A549 (cell line): Measurements from ENCODE around the gene ZNF664.

ENCODE experiments used
- CBX2 ChIP-seq: fragments of 200-600 bp; sonication (generic); IDR thresholded peaks from 2 replicates; pipeline ENCODE4 v1.6.1; 2016; ENCODE audit warnings: low read depth, mild to moderate bottlenecking, borderline replicate concordance
- CEBPB ChIP-seq, 2 experiments: fragments of >200 bp in 1 of 2; sonication (Bioruptor Twin) in 1 of 2; formaldehyde crosslinking in 1 of 2; IDR thresholded peaks; 2 replicates each; pipeline ENCODE4 v1.6.1; 2012 to 2016
- EP300 ChIP-seq, 2 experiments: fragments of >200 bp; sonication (Bioruptor Twin); formaldehyde crosslinking; IDR thresholded peaks; 2 replicates in 1 of 2; 3 replicates in 1 of 2; pipeline ENCODE4 v1.6.1; 2016 to 2017
- HOXA7 ChIP-seq: fragments of 250-450 bp; sonication (Bioruptor Pico); IDR thresholded peaks from 2 replicates; pipeline ENCODE4 v1.5.0; 2020; ENCODE audit warnings: mild to moderate bottlenecking, moderate library complexity
- MAFK ChIP-seq: fragments of 450-650 bp; IDR thresholded peaks from 2 replicates; pipeline ENCODE4 v1.6.1; 2014; ENCODE audit not compliant: partially characterized antibody
- POLR2A ChIP-seq: IDR thresholded peaks from 2 replicates; pipeline ENCODE4 v1.6.1; 2012; ENCODE audit warnings: mild to moderate bottlenecking, low read length
- POLR2AphosphoS2 ChIP-seq: conservative IDR thresholded peaks from 2 replicates; pipeline ENCODE4 v1.6.1; 2012; ENCODE audit warnings: low read length, improper control_type of control experiment, inconsistent platforms
- RFX5 ChIP-seq: fragments of 450-650 bp; IDR thresholded peaks from 2 replicates; pipeline ENCODE4 v1.7.1; 2014; ENCODE audit warnings: antibody characterized with exemption, mild to moderate bottlenecking, moderate library complexity
- SMC3 ChIP-seq: fragments of >200 bp; sonication (Bioruptor Twin); formaldehyde crosslinking; IDR thresholded peaks from 3 replicates; pipeline ENCODE4 v1.6.1; 2018; ENCODE audit warnings: inconsistent platforms
- TP53 ChIP-seq: fragments of 250-450 bp; sonication (Bioruptor Pico); IDR thresholded peaks from 2 replicates; pipeline ENCODE4 v1.5.0; 2021; ENCODE audit warnings: mild to moderate bottlenecking, moderate library complexity
- TF ChIP-seq, protein P1 (sequence below): fragments of 250-450 bp; sonication (Bioruptor Pico); IDR thresholded peaks from 2 replicates; pipeline ENCODE4 v1.5.0; 2021; ENCODE audit warnings: mild to moderate bottlenecking, moderate library complexity, borderline replicate concordance
- TF ChIP-seq, protein P2 (sequence below): fragments of >200 bp; sonication (Bioruptor Twin); formaldehyde crosslinking; IDR thresholded peaks from 3 replicates; pipeline ENCODE4 v1.5.1; 2016
- TF ChIP-seq, protein P3 (sequence below): IDR thresholded peaks from 2 replicates; pipeline ENCODE4 v1.6.1; 2012

DNA sequence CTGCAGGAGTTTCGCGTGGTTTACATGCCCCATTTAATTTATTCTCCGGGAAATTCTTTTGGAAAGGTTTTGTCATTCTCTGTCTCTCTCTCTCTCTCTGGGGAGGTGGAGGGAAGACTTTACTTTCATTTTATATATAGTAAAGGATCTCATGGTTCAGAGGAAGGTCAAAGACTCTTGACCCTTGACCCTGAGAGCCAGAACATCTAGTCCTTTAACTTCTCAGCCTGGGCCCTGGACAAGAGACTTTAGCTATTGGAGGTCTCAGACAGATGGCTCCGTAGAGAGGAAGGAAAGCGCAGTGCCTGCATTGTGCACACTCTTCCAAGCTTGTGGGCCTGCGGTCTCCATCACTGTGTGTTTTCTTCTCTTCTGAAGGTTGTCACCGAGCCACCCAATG, 44.1 kb upstream of the ZNF664 start:
- TF ChIP-seq HOXA7 (CRISPR knock-in tag) = no peak
- no peak for TF ChIP-seq SMC3
- TF ChIP-seq TP53 = no peak
- TF ChIP-seq, protein P1, sequence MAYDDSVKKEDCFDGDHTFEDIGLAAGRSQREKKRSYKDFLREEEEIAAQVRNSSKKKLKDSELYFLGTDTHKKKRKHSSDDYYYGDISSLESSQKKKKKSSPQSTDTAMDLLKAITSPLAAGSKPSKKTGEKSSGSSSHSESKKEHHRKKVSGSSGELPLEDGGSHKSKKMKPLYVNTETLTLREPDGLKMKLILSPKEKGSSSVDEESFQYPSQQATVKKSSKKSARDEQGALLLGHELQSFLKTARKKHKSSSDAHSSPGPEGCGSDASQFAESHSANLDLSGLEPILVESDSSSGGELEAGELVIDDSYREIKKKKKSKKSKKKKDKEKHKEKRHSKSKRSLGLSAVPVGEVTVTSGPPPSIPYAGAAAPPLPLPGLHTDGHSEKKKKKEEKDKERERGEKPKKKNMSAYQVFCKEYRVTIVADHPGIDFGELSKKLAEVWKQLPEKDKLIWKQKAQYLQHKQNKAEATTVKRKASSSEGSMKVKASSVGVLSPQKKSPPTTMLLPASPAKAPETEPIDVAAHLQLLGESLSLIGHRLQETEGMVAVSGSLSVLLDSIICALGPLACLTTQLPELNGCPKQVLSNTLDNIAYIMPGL (CRISPR knock-in tag) = no peak
- TF ChIP-seq, protein P2, sequence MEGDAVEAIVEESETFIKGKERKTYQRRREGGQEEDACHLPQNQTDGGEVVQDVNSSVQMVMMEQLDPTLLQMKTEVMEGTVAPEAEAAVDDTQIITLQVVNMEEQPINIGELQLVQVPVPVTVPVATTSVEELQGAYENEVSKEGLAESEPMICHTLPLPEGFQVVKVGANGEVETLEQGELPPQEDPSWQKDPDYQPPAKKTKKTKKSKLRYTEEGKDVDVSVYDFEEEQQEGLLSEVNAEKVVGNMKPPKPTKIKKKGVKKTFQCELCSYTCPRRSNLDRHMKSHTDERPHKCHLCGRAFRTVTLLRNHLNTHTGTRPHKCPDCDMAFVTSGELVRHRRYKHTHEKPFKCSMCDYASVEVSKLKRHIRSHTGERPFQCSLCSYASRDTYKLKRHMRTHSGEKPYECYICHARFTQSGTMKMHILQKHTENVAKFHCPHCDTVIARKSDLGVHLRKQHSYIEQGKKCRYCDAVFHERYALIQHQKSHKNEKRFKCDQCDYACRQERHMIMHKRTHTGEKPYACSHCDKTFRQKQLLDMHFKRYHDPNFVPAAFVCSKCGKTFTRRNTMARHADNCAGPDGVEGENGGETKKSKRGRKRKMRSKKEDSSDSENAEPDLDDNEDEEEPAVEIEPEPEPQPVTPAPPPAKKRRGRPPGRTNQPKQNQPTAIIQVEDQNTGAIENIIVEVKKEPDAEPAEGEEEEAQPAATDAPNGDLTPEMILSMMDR = no peak
- no peak for TF ChIP-seq POLR2AphosphoS2
- no peak for TF ChIP-seq MAFK
- TF ChIP-seq CBX2 = no peak
- TF ChIP-seq CEBPB (IDR thresholded peaks at IDR 0.05) = no peak
- TF ChIP-seq EP300 (IDR thresholded peaks at IDR 0.05) = no peak
- TF ChIP-seq POLR2A = no peak
- TF ChIP-seq, protein P3, sequence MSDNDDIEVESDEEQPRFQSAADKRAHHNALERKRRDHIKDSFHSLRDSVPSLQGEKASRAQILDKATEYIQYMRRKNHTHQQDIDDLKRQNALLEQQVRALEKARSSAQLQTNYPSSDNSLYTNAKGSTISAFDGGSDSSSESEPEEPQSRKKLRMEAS = no peak
- no peak for TF ChIP-seq RFX5
